Liver (tissue), 9 donors: ENCODE results near the gene KIRREL1. TPM values are rescaled to one million over a fixed set of nuclear protein-coding genes. Genes with fewer than 3 reads are reported as not detected.

Source experiments
- DNase-seq: peaks from one replicate; pipeline ENCODE4 v3.0.0-alpha.2; 2017; ENCODE audit warnings: low spot score
- H3K27ac ChIP-seq, 2 donors: one replicate each; pipeline ENCODE4 v1.7.0; 2013; ENCODE audit warnings: inconsistent platforms in 2 of 2, low read length in 2 of 2, control low read depth in 1 of 2, low read depth in 1 of 2, mild to moderate bottlenecking in 1 of 2
- H3K27me3 ChIP-seq, 4 donors: one replicate each; pipeline versions ENCODE4 v1.6.1 to v1.7.0; 2013; ENCODE audit warnings: low read length in 3 of 4, inconsistent platforms in 1 of 4, mild to moderate bottlenecking in 1 of 4, moderate library complexity in 1 of 4; ENCODE audit not compliant: control insufficient read depth in 4 of 4, insufficient read depth in 4 of 4
- H3K36me3 ChIP-seq, 4 donors: one replicate each; pipeline versions ENCODE4 v1.6.1 to v1.7.0; 2013; ENCODE audit warnings: low read length in 3 of 4, mild to moderate bottlenecking in 3 of 4, low read depth in 1 of 4, moderate library complexity in 1 of 4; ENCODE audit not compliant: control insufficient read depth in 4 of 4, insufficient read depth in 3 of 4
- H3K4me1 ChIP-seq, 4 donors: one replicate each; pipeline versions ENCODE4 v1.6.1 to v1.7.0; 2013; ENCODE audit warnings: low read length in 3 of 4, mild to moderate bottlenecking in 3 of 4, moderate library complexity in 1 of 4; ENCODE audit not compliant: control insufficient read depth in 4 of 4, insufficient read depth in 4 of 4
- H3K4me3 ChIP-seq, 3 donors: one replicate each; pipeline versions ENCODE4 v1.6.1 to v1.7.0; 2013; ENCODE audit warnings: low read length in 3 of 3, control low read depth in 1 of 3, low read depth in 1 of 3, mild to moderate bottlenecking in 1 of 3
- H3K9ac ChIP-seq, 2 donors: one replicate each; pipeline ENCODE4 v1.7.0; 2013; ENCODE audit warnings: low read length in 2 of 2, mild to moderate bottlenecking in 2 of 2, moderate library complexity in 2 of 2, control low read depth in 1 of 2, low read depth in 1 of 2
- H3K9me3 ChIP-seq, 4 donors: one replicate each; pipeline versions ENCODE4 v1.6.1 to v1.7.0; 2013; ENCODE audit warnings: low read length in 3 of 4; ENCODE audit not compliant: control insufficient read depth in 4 of 4
- EGR1 ChIP-seq, 2 donors: IDR thresholded peaks; 2 replicates each; pipeline ENCODE4 v1.6.1; 2016 to 2018; ENCODE audit warnings: antibody characterized with exemption in 2 of 2, low read depth in 2 of 2
- FOXA1 ChIP-seq: IDR thresholded peaks from 2 replicates; pipeline ENCODE4 v1.6.1; 2016; ENCODE audit warnings: antibody characterized with exemption
- FOXA2 ChIP-seq: IDR thresholded peaks from 2 replicates; pipeline ENCODE4 v1.6.1; 2016; ENCODE audit warnings: antibody characterized with exemption
- GABPA ChIP-seq, 2 donors: IDR thresholded peaks in 1 of 2; conservative IDR thresholded peaks in 1 of 2; 2 replicates each; pipeline ENCODE4 v1.6.1; 2016; ENCODE audit warnings: antibody characterized with exemption in 2 of 2, mild to moderate bottlenecking in 1 of 2, moderate library complexity in 1 of 2
- HNF4A ChIP-seq, 2 donors: conservative IDR thresholded peaks; 2 replicates each; pipeline ENCODE4 v1.6.1; 2016; ENCODE audit warnings: antibody characterized with exemption in 2 of 2, mild to moderate bottlenecking in 2 of 2
- HNF4G ChIP-seq: IDR thresholded peaks from 2 replicates; pipeline ENCODE4 v1.6.1; 2016; ENCODE audit warnings: antibody characterized with exemption
- JUND ChIP-seq, 2 donors: IDR thresholded peaks; 2 replicates each; pipeline ENCODE4 v1.6.1; 2016; ENCODE audit warnings: antibody characterized with exemption in 2 of 2
- MAX ChIP-seq: IDR thresholded peaks from 2 replicates; pipeline ENCODE4 v1.6.1; 2016; ENCODE audit warnings: antibody characterized with exemption
- NR2F2 ChIP-seq: IDR thresholded peaks from 2 replicates; pipeline ENCODE4 v1.6.1; 2016; ENCODE audit warnings: antibody characterized with exemption
- RAD21 ChIP-seq, 2 donors: IDR thresholded peaks; 2 replicates each; pipeline ENCODE4 v1.6.1; 2016; ENCODE audit warnings: antibody characterized with exemption in 2 of 2, mild to moderate bottlenecking in 2 of 2
- RXRA ChIP-seq, 2 donors: IDR thresholded peaks; 2 replicates each; pipeline ENCODE4 v1.6.1; 2017 to 2018; ENCODE audit warnings: antibody characterized with exemption in 2 of 2, mild to moderate bottlenecking in 1 of 2
- SP1 ChIP-seq: IDR thresholded peaks from 2 replicates; pipeline ENCODE4 v1.6.1; 2018; ENCODE audit warnings: antibody characterized with exemption, mild to moderate bottlenecking
- TAF1 ChIP-seq: conservative IDR thresholded peaks from 2 replicates; pipeline ENCODE4 v1.6.1; 2016; ENCODE audit warnings: antibody characterized with exemption, mild to moderate bottlenecking
- YY1 ChIP-seq: IDR thresholded peaks from 2 replicates; pipeline ENCODE4 v1.6.1; 2016; ENCODE audit warnings: antibody characterized with exemption, mild to moderate bottlenecking
- WGBS: extraction: QIAGEN DNeasy Blood & Tissue Kit; methylation state at CpG from one replicate; pipeline ENCODE4 v1.1.7; 2013; 5-methylcytosine and 5-hydroxymethylcytosine counted together
- polyA plus RNA-seq, 2 donors: library from polyadenylated mRNA; stranded (reverse) in 1 of 2; unstranded in 1 of 2; fragments of 200-250 nt in 1 of 2; fragments of >200 nt in 1 of 2; fragmentation: Nextera tagmentation in 1 of 2; extraction: Ambion mirVana in 1 of 2; gene quantifications; one replicate each; pipeline versions ENCODE4 v1.2.1 to v1.2.3, GENCODE V29; 2013 to 2015
- total RNA-seq, 2 donors: library from RNA; depleted of rRNA; stranded (reverse); fragments of >200 nt; gene quantifications; one replicate each; pipeline ENCODE4 v1.2.3, GENCODE V29; 2014
- TF ChIP-seq, protein P1 (sequence below): fragments of 150-350 bp; IDR thresholded peaks from 2 replicates; pipeline ENCODE4 v1.5.1; 2017; ENCODE audit warnings: improper control_type of control experiment, low read depth, low read length; ENCODE audit not compliant: missing input control
- TF ChIP-seq, protein P2 (sequence below): IDR thresholded peaks from 2 replicates; pipeline ENCODE4 v1.6.1; 2016; ENCODE audit warnings: antibody characterized with exemption
- TF ChIP-seq, protein P3 (sequence below): IDR thresholded peaks from 2 replicates; pipeline ENCODE4 v1.6.1; 2016; ENCODE audit warnings: antibody characterized with exemption
- TF ChIP-seq, protein P4 (sequence below): IDR thresholded peaks from 2 replicates; pipeline ENCODE4 v1.6.1; 2016; ENCODE audit warnings: antibody characterized with exemption, mild to moderate bottlenecking
- donor health status: healthy.
- donor health status: healthy.
- donor health status: healthy.
- donor health status: healthy.
- donor health status: healthy.

Gene KIRREL1
- total and polyA plus RNA-seq, 4 donors: 0.82 to 6.0 (median 3.1) TPM

- TF ChIP-seq, protein P1, sequence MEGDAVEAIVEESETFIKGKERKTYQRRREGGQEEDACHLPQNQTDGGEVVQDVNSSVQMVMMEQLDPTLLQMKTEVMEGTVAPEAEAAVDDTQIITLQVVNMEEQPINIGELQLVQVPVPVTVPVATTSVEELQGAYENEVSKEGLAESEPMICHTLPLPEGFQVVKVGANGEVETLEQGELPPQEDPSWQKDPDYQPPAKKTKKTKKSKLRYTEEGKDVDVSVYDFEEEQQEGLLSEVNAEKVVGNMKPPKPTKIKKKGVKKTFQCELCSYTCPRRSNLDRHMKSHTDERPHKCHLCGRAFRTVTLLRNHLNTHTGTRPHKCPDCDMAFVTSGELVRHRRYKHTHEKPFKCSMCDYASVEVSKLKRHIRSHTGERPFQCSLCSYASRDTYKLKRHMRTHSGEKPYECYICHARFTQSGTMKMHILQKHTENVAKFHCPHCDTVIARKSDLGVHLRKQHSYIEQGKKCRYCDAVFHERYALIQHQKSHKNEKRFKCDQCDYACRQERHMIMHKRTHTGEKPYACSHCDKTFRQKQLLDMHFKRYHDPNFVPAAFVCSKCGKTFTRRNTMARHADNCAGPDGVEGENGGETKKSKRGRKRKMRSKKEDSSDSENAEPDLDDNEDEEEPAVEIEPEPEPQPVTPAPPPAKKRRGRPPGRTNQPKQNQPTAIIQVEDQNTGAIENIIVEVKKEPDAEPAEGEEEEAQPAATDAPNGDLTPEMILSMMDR: no peak
- TF ChIP-seq NR2F2 (no peak), HNF4A (conservative IDR thresholded peaks at IDR 0.05) (no peak), EGR1 (IDR thresholded peaks at IDR 0.05; ENCODE audit: low read depth in 2 of 2) (no peak), JUND (IDR thresholded peaks at IDR 0.05) (no peak), TAF1 (no peak), FOXA1 (no peak), FOXA2 (no peak), HNF4G (no peak), MAX (no peak), RAD21 (IDR thresholded peaks at IDR 0.05) (no peak), YY1 (no peak), GABPA (IDR thresholded peaks at IDR 0.05 in 1 of 2, conservative IDR thresholded peaks at IDR 0.05 in 1 of 2) (no peak), SP1 (no peak), RXRA (IDR thresholded peaks at IDR 0.05) (no peak)
- TF ChIP-seq, protein P2, sequence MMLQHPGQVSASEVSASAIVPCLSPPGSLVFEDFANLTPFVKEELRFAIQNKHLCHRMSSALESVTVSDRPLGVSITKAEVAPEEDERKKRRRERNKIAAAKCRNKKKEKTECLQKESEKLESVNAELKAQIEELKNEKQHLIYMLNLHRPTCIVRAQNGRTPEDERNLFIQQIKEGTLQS: no peak
- TF ChIP-seq, protein P3, sequence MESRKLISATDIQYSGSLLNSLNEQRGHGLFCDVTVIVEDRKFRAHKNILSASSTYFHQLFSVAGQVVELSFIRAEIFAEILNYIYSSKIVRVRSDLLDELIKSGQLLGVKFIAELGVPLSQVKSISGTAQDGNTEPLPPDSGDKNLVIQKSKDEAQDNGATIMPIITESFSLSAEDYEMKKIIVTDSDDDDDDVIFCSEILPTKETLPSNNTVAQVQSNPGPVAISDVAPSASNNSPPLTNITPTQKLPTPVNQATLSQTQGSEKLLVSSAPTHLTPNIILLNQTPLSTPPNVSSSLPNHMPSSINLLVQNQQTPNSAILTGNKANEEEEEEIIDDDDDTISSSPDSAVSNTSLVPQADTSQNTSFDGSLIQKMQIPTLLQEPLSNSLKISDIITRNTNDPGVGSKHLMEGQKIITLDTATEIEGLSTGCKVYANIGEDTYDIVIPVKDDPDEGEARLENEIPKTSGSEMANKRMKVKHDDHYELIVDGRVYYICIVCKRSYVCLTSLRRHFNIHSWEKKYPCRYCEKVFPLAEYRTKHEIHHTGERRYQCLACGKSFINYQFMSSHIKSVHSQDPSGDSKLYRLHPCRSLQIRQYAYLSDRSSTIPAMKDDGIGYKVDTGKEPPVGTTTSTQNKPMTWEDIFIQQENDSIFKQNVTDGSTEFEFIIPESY: no peak
- TF ChIP-seq, protein P4, sequence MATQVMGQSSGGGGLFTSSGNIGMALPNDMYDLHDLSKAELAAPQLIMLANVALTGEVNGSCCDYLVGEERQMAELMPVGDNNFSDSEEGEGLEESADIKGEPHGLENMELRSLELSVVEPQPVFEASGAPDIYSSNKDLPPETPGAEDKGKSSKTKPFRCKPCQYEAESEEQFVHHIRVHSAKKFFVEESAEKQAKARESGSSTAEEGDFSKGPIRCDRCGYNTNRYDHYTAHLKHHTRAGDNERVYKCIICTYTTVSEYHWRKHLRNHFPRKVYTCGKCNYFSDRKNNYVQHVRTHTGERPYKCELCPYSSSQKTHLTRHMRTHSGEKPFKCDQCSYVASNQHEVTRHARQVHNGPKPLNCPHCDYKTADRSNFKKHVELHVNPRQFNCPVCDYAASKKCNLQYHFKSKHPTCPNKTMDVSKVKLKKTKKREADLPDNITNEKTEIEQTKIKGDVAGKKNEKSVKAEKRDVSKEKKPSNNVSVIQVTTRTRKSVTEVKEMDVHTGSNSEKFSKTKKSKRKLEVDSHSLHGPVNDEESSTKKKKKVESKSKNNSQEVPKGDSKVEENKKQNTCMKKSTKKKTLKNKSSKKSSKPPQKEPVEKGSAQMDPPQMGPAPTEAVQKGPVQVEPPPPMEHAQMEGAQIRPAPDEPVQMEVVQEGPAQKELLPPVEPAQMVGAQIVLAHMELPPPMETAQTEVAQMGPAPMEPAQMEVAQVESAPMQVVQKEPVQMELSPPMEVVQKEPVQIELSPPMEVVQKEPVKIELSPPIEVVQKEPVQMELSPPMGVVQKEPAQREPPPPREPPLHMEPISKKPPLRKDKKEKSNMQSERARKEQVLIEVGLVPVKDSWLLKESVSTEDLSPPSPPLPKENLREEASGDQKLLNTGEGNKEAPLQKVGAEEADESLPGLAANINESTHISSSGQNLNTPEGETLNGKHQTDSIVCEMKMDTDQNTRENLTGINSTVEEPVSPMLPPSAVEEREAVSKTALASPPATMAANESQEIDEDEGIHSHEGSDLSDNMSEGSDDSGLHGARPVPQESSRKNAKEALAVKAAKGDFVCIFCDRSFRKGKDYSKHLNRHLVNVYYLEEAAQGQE: no peak
- H3K9me3 ChIP-seq: no peaks in the 10 kb centered on the region
- no peak overlapping the region for H3K9ac ChIP-seq
- no peaks in the 10 kb centered on the region for H3K27me3 ChIP-seq
- no peak for DNase-seq
- WGBS: 82% methylated on average over 5 of the region's 5 CpGs
- no peaks in the 10 kb centered on the region for H3K4me1 ChIP-seq
- H3K4me3 ChIP-seq: no peak overlapping the region
- no peaks in the 10 kb centered on the region for H3K36me3 ChIP-seq
- no peak overlapping the region for H3K27ac ChIP-seq
Observed at GRCh38 chr1:158039380-158039779, 45.9 kb downstream of the KIRREL1 start.

DNA sequence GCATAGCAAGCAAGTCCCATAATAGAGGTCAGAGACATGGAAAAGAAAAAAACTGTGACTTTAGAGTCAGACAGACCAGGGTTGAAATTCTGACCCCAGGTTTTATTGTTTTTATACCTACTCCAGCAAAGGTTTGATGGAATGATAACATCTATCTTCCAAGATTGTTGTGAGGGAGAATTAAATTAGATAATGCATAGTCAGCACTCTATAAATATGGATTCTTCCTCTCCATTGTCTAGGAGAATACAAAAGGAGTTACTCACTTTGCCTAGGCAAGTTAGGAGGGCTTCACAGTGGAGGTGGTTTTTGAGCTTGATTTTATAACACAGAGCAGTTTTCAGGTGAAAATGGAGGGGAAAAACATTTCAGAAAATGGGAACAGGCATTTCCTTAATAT lies 46.9 kb downstream of the KIRREL1 start:
- Histone ChIP-seq H3K9me3 (no peaks in the 10 kb centered on the region), H3K27ac (no peak overlapping the region), H3K4me1 (no peaks in the 10 kb centered on the region), H3K27me3 (peaks cover 0 to 3% (median 0%) of the 10 kb centered on the region in 4 donors), H3K4me3 (no peak overlapping the region), H3K36me3 (no peaks in the 10 kb centered on the region), H3K9ac (no peak overlapping the region)
- no peak for DNase-seq
- TF ChIP-seq NR2F2 (no peak), RXRA (IDR thresholded peaks at IDR 0.05) (no peak), JUND (IDR thresholded peaks at IDR 0.05) (no peak), HNF4A (conservative IDR thresholded peaks at IDR 0.05) (no peak), SP1 (no peak), MAX (no peak), GABPA (IDR thresholded peaks at IDR 0.05 in 1 of 2, conservative IDR thresholded peaks at IDR 0.05 in 1 of 2) (no peak), RAD21 (IDR thresholded peaks at IDR 0.05) (no peak), YY1 (no peak), FOXA2 (no peak)
- TF ChIP-seq, protein P1: no peak
- TF ChIP-seq, protein P4: no peak
